Breast epithelium (tissue), 3 donors: ENCODE results near the gene METTL4.

Source experiments
- POLR2AphosphoS5 ChIP-seq, 3 donors: sonication (generic); formaldehyde crosslinking; IDR thresholded peaks; one replicate each; pipeline ENCODE4 v1.6.1; 2017; ENCODE audit warnings: antibody characterized with exemption in 3 of 3
- TF ChIP-seq, protein P1 (sequence below), 3 donors: fragments of 450-650 bp; IDR thresholded peaks; one replicate each; pipeline ENCODE4 v1.5.1; 2016 to 2017; ENCODE audit warnings: antibody characterized with exemption in 3 of 3, mild to moderate bottlenecking in 3 of 3, moderate library complexity in 3 of 3

DNA sequence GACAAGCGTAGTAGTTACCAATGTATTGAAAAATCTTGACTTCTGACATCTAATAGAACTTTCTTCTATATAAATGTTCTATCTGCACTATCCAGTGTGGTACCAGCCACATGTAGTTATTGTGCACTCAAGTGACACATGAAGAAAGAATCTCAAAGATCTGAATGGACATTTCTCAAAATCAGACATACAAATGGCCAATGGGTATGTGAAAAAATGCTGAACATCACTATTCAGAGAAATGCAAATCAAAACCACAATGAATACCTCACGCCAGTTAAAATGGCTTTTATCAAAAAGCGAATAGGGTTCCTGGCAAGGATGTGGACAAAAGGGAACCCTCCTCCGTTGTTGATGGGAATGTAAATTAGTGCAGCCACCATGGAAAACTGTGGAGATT lies 46.7 kb upstream of the METTL4 start:
- TF ChIP-seq, protein P1, sequence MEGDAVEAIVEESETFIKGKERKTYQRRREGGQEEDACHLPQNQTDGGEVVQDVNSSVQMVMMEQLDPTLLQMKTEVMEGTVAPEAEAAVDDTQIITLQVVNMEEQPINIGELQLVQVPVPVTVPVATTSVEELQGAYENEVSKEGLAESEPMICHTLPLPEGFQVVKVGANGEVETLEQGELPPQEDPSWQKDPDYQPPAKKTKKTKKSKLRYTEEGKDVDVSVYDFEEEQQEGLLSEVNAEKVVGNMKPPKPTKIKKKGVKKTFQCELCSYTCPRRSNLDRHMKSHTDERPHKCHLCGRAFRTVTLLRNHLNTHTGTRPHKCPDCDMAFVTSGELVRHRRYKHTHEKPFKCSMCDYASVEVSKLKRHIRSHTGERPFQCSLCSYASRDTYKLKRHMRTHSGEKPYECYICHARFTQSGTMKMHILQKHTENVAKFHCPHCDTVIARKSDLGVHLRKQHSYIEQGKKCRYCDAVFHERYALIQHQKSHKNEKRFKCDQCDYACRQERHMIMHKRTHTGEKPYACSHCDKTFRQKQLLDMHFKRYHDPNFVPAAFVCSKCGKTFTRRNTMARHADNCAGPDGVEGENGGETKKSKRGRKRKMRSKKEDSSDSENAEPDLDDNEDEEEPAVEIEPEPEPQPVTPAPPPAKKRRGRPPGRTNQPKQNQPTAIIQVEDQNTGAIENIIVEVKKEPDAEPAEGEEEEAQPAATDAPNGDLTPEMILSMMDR (IDR thresholded peaks at IDR 0.05), result no peak
- no peak for TF ChIP-seq POLR2AphosphoS5 (IDR thresholded peaks at IDR 0.05)
